Thyroid gland (tissue), 4 donors: ENCODE data around the gene PLIN5. TPM values are rescaled to one million over a fixed set of nuclear protein-coding genes. Genes with fewer than 3 reads are reported as not detected.

Experiments
- DNase-seq, 2 donors: peaks; one replicate each; pipeline ENCODE4 v3.0.0-alpha.2; 2019
- H3K27ac ChIP-seq, 3 donors: fragments of 200-600 bp; sonication (generic); 1 replicate in 2 of 3; 2 replicates in 1 of 3; pipeline ENCODE4 v1.5.1; 2016 to 2019; ENCODE audit warnings: mild to moderate bottlenecking in 1 of 3, moderate library complexity in 1 of 3
- H3K27me3 ChIP-seq: fragments of 200-600 bp; sonication (generic); one replicate; pipeline ENCODE4 v1.5.1; 2019
- H3K36me3 ChIP-seq, 2 donors: fragments of 200-600 bp; sonication (generic); one replicate each; pipeline ENCODE4 v1.5.1; 2016 to 2019
- H3K4me1 ChIP-seq, 2 donors: fragments of 200-600 bp; sonication (generic); one replicate each; pipeline ENCODE4 v1.5.1; 2017 to 2019
- H3K4me3 ChIP-seq, 3 donors: fragments of 200-600 bp; sonication (generic); replicated peaks in 1 of 3; 1 replicate in 2 of 3; 2 replicates in 1 of 3; pipeline ENCODE4 v1.5.1; 2016; ENCODE audit warnings: mild to moderate bottlenecking in 1 of 3
- H3K9me3 ChIP-seq: fragments of 200-600 bp; sonication (generic); one replicate; pipeline ENCODE4 v1.5.1; 2017
- POLR2A ChIP-seq, 2 donors: fragments of 450-650 bp; IDR thresholded peaks; one replicate each; pipeline ENCODE4 v1.6.1; 2017; ENCODE audit warnings: antibody characterized with exemption in 2 of 2, mild to moderate bottlenecking in 2 of 2, moderate library complexity in 1 of 2
- WGBS, 2 donors: methylation state at CpG; one replicate each; pipeline ENCODE4 v1.1.5; 2017; 5-methylcytosine and 5-hydroxymethylcytosine counted together
- intact Hi-C: fragments of 100-400 bp; cut with DNase I; formaldehyde crosslinking; loops from one replicate; pipeline ENCODE4 v1.15.1; 2023
- total RNA-seq, 4 donors: library from RNA; depleted of rRNA; stranded (reverse); fragments of >200 nt; gene quantifications; one replicate each; pipeline ENCODE4 v1.2.3, GENCODE V29; 2016
- TF ChIP-seq, protein P1 (sequence below), 6 experiments: fragments of 200-600 bp in 3 of 6; fragments of 450-650 bp in 3 of 6; sonication (generic) in 3 of 6; IDR thresholded peaks; one replicate each; pipeline ENCODE4 v1.5.1; 2016 to 2019; ENCODE audit warnings: antibody characterized with exemption in 6 of 6, mild to moderate bottlenecking in 2 of 6, inconsistent platforms in 1 of 6, moderate library complexity in 1 of 6

Gene PLIN5
- total RNA-seq, 4 donors from 2014 or later = 4.1 to 12.1 (median 7.8) TPM

DNA sequence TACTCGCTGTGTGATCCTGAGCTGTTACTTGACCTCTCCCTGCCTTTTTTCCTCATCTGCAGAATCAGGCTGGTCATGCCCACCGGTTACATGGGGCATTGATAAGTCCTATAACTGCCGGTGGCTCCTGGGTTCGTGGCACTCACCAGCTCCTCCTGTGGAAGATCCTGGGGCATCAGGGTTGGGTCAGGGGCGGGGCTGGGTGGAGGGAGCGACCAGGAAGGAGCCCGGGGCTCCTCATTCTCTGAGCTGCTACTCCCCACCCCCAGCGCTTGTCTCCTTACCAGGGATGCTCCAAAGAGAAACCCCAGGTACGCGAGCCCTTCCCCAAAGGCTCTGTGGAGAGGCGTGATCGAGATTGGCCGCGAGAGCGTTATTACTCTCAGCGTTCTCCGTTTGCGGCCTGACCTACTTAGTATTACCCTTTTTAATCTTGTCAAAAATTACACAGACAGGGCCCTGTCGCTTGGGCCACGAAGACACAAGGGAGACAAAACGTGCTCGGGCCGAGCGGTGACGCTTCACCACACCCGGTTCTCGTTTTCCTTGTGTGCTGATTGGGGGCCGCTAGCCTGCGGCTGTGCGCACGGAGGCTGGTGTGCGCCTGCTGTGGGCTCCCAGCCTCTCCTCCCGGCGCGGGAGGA is 52.2 kb downstream of the PLIN5 start:
- WGBS, 2 donors = 94 to 95% methylated on average over 34 to 35 of the region's 35 CpGs
- TF ChIP-seq POLR2A (IDR thresholded peaks at IDR 0.05) = no peak
- TF ChIP-seq, protein P1, sequence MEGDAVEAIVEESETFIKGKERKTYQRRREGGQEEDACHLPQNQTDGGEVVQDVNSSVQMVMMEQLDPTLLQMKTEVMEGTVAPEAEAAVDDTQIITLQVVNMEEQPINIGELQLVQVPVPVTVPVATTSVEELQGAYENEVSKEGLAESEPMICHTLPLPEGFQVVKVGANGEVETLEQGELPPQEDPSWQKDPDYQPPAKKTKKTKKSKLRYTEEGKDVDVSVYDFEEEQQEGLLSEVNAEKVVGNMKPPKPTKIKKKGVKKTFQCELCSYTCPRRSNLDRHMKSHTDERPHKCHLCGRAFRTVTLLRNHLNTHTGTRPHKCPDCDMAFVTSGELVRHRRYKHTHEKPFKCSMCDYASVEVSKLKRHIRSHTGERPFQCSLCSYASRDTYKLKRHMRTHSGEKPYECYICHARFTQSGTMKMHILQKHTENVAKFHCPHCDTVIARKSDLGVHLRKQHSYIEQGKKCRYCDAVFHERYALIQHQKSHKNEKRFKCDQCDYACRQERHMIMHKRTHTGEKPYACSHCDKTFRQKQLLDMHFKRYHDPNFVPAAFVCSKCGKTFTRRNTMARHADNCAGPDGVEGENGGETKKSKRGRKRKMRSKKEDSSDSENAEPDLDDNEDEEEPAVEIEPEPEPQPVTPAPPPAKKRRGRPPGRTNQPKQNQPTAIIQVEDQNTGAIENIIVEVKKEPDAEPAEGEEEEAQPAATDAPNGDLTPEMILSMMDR (IDR thresholded peaks at IDR 0.05) = no peak
- Histone ChIP-seq H3K4me1 (no peaks in the 10 kb centered on the region), H3K36me3 (peaks cover 0 to 22% of the 10 kb centered on the region in 2 donors), H3K27ac (no peak overlapping the region), H3K4me3 (no peak overlapping the region), H3K27me3 (no peaks in the 10 kb centered on the region), H3K9me3 (no peaks in the 10 kb centered on the region)
- no peak for DNase-seq
- intact Hi-C loops = no loop called here

DNA sequence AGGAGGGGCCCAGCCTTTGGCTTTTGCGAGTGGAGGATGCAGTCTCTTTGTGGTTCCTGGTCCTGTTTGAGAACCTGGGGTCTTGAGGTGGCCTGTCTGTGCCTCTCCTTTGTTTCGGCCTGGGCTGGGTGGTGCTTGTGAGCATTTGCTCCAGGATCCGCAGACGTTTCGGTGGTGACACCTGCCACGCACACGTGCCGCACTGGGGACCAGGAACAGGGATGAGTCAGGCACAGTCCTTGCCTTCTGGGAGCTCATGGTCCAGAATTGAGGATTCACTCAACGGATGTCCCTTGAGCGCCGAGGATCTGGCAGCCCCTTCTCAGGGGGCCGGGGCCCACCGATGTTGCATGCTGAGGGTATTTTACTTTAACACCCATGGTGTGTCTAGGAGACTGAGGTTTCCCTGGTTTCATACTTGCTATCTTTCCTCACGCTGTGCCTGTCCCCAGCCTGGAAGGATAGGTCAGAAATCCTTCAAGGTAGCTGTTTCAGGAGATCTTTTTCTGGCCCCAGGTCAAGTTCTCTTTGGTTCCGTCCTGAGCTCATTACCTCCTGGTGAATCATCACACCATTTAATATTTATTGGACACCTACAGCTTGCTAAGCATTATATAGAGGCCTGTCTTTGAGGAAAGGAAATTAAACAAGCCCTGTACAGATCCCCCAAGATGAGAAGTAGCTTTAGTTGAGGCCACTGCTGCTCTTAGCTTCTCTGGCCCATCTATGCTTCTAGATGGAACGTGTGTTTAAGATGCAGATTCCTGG is 57.8 kb downstream of the PLIN5 start:
- WGBS, 2 donors = 90 to 99% methylated on average over 8 to 16 of the region's 16 CpGs
- no peak for DNase-seq
- no peak for TF ChIP-seq POLR2A (IDR thresholded peaks at IDR 0.05)
- TF ChIP-seq, protein P1 (IDR thresholded peaks at IDR 0.05) = no peak
- no peaks in the 10 kb centered on the region for H3K27me3 ChIP-seq
- H3K36me3 ChIP-seq = peaks cover 5 to 29% of the 10 kb centered on the region in 2 donors
- H3K27ac ChIP-seq = no peak overlapping the region
- H3K4me1 ChIP-seq = peaks cover 17 to 20% of the 10 kb centered on the region in 2 donors
- no peaks in the 10 kb centered on the region for H3K9me3 ChIP-seq
- H3K4me3 ChIP-seq = no peak overlapping the region
- intact Hi-C loops = no loop called here

DNA sequence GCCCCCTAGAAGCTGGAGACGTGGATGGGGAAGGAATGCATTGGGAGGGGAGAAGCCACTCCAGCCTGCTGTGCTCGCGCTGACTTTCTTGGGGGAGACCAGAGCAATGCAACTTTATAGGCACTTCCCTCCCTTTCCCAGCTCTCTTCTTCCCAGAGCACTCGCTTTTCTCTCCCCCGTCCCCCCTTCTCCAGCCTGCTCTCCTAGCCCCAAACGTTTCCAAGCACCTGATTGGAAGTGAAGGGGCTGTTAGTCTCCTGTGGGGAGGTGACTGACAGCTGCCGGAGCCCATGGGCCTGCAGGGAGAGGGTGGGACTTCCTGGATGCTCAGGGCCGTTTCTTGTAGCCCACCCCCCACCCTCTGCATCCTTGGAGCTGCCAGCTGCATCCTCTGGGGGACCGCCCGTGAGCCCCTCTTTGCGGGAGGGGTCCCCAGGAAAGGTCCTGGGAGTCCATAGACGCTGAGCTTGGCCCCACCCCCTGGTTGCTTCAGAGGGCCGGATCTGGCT is 60.5 kb downstream of the PLIN5 start:
- H3K27ac ChIP-seq = no peak overlapping the region
- H3K4me3 ChIP-seq = no peak overlapping the region
- H3K36me3 ChIP-seq = peaks cover 5 to 29% of the 10 kb centered on the region in 2 donors
- no peaks in the 10 kb centered on the region for H3K27me3 ChIP-seq
- DNase-seq = peak; percentile 28 to 34
- H3K9me3 ChIP-seq = no peaks in the 10 kb centered on the region
- intact Hi-C loops = no loop called here
- peaks cover 20% of the 10 kb centered on the region in 2 donors for H3K4me1 ChIP-seq
- TF ChIP-seq, protein P1 (IDR thresholded peaks at IDR 0.05) = no peak
- no peak for TF ChIP-seq POLR2A (IDR thresholded peaks at IDR 0.05)
- WGBS, 2 donors = 23 to 36% methylated on average over 10 to 12 of the region's 13 CpGs

DNA sequence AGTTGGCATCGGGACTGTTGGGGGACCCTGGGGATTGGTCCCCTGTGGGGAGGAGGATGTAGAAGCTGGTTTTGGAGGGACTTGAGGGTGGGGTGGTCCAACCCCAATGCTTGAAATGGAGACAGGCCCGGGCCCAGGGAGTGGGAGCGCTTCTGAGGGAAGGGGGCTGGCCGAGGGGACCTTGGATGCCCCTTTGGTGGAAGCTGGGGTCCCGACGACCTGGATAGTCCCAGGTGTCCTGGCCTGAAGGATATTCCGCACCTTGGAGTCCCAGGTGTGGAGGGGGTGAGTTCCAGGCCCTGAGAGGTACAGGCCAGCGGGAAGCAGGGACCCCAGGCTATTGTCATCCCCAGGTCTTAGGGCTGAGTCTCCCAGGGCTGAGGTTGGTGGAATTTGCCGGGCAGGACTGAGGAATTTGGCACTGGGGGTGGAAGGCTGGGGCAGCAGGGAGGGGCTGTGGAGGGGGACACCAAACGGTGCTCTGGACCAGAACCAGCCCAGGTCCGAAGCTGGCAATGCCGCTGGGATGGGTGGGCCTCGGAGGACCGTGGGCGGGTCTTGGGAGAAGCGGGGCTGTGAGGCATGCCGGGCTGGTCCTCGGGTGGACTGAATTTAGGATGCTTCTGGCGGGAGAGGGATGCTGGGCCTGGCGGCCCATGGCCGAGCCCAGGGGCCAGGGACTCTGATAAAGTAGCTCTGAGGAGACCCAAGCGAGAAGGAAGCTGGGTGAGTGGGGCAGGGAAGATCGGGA is 61.1 kb downstream of the PLIN5 start:
- Histone ChIP-seq H3K4me1 (peaks cover 20% of the 10 kb centered on the region in 2 donors), H3K27ac (no peak overlapping the region), H3K36me3 (peaks cover 5 to 26% of the 10 kb centered on the region in 2 donors), H3K9me3 (no peaks in the 10 kb centered on the region), H3K27me3 (no peaks in the 10 kb centered on the region), H3K4me3 (peak overlapping the region in 1 of 3 donors; percentile 97)
- no peak for TF ChIP-seq POLR2A (IDR thresholded peaks at IDR 0.05)
- TF ChIP-seq, protein P1 (IDR thresholded peaks at IDR 0.05) = no peak
- DNase-seq = peak; percentile 16 to 32
- WGBS, 2 donors = 24 to 25% methylated on average over 22 of the region's 23 CpGs
- intact Hi-C loops = loop anchor here (2.0 kb wide), 1 partner anchor 15 kb away; no protein-coding TSS in a partner anchor
